ENCODE measurements around the gene EIF4E1B. TPM values are rescaled to one million over a fixed set of nuclear protein-coding genes. Genes with fewer than 3 reads are reported as not detected.

Gene EIF4E1B
- total RNA-seq, 1 donor from 2014 or later, result not detected

DNA sequence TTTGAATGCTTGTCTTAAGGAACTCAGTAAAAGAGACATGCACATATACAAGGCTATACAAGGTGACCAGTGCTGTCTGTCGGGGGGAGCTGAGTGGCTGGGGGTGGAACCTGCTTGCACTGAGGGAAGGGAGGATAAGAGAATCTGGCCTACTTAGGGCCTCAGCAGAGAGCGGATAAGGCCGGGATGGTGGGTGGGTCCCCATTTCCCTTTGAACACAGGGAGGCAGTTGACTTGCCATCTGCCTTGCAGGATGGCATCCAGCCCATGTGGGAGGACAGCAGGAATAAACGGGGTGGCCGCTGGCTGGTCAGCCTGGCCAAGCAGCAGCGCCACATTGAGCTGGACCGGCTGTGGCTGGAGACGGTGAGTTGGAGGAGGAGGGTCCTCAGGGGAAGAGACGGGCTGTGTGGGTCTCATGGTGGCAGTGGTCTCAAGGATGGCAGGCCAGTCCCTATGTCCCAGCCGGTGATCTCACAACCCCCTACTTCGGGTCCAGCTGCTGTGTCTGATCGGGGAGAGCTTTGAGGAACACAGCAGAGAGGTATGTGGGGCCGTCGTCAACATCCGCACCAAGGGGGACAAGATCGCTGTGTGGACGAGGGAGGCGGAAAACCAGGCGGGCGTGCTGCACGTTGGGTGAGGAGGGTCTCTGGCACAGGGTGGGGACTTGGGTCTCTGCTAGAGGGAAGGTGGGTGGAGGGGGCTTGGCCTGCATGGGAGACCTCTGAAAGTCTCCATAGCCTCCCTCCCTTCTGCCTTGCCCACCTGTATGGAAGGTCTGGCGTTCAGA lies 14.6 kb downstream of the EIF4E1B start:
- no peak for DNase-seq (ENCODE audit: low spot score)
- ATAC-seq, result no peak

DNA sequence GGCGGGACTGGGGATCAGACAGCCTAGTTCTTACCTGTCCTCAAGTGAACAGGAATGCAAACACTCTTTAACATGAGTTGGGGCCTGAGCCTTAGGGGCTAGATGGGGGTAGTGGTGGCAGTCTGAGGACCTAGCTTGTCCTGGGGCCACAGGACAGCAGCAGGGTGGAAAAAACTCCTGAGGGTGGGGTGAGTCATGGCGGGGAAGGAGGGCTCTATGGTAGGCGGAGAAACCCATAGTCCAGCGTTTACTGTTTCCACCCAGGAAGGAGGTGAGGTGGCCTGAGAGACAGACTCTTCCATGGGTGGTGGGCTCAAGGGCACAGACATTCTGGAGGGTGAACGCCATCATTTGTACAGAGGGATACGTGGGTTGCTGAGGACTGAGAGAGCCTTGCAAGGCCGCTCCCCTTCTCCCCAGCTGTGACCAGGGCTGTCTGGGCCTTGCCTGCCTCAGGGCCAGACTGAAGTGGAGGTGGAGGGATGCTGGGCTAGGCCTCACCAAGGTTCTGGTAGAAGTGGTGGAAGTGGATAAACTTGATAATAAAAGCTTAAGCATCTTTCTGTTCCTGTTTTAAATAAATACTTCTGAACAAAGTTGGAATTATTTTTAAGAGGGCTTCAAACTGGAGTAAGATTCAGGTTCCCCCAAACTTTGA lies 15.7 kb downstream of the EIF4E1B start:
- no peak for DNase-seq (ENCODE audit: low spot score)

DNA sequence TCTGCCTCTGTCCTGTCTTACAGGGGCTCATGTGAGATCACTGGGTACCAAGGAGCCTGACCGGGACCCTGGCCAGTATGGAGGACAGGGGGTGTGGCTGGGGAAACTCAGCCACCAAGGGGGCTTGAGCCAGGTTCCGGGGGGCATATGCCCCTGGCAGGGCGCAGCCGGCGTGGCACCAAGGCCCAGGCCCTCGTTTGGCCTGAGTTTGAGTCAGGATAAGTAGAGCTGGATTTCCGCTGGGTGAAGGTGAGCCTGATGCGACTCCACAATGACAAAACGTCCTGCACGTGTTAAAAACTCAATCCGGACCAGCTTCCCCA lies 16.2 kb downstream of the EIF4E1B start:
- no peak for DNase-seq (ENCODE audit: low spot score)
- no peak for ATAC-seq

More for the DNA sequence above, 15.7 kb downstream of the EIF4E1B start:
- ATAC-seq, result no peak

DNA sequence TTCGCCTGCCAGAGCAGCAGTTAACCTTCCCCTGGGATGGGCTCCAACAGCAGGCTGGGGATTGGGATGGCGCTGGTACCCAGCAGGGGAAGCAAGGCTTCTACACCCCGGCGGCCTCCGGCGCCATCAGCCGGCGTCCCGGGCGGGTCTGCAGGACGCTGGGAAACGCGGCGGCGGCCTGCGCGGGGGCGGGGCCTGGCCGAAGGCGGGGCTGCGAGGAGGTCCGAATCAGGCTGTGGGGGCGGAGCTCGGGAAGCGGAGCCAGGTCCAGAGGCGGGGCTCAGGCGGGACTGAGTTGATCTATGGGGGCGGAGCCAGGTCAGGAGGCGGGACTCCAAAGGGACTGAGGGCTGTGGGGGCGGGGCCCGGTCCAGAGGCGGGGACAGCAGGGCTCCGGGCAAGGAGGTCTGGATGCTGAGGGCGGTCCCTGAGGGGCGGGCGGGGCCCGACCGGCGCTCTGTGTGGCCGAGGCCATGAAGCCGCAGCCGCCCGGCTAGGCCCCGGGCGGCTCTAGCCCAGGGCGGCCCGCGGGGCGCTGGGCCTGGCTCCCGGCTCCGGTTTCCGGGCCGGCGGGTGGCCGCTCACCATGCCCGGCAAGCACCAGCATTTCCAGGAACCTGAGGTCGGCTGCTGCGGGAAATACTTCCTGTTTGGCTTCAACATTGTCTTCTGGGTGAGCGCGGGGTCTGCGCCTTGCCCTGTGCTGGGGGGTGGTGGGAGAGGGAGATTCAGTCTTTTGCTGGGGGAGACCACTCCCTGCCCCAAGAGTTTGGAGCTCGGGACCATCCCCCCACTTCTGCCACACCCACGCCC lies 16.8 kb downstream of the EIF4E1B start, which contains the start of gene TSPAN17:
TSS of gene TSPAN17 (plus strand) at position 455 of the 813 bp plus-strand sequence. CDS start at position 587, 132 bp downstream.
- peak; percentile 94 for ATAC-seq
- DNase-seq (ENCODE audit: low spot score), result peak; percentile 100

DNA sequence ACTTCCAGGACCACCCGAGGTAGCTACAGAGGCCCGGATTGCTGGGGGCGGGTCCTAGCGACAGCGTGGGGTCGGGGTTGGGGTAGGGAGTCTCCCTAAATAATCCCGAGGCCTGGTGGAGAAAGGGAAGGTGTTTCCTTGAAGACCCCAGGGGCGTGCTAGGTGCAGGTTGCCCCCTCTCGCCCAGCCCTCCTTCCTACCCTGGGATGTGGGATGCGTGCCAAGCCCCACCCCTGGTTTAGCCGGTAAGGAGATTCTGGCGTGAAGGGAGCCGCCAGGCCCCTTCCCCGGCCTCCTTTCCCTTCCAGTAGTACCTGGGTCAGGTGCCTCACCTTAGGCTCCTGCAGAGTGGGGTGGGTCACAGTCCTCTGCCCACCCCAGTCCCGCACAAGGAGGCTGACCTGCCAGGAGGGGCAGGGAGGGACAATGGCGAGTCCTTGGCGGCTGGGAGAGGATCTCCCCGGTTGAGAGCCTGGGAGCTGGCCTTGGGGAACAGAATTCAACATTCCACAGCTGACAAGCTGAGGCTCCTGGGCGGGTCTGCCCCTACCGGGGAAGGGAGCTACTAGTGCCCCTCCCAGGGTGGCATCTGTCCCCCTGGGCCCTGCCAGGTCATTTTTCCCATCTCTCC lies 17.5 kb downstream of the EIF4E1B start:
- peak; percentile 71 for DNase-seq (ENCODE audit: low spot score)
- ATAC-seq, result no peak

DNA sequence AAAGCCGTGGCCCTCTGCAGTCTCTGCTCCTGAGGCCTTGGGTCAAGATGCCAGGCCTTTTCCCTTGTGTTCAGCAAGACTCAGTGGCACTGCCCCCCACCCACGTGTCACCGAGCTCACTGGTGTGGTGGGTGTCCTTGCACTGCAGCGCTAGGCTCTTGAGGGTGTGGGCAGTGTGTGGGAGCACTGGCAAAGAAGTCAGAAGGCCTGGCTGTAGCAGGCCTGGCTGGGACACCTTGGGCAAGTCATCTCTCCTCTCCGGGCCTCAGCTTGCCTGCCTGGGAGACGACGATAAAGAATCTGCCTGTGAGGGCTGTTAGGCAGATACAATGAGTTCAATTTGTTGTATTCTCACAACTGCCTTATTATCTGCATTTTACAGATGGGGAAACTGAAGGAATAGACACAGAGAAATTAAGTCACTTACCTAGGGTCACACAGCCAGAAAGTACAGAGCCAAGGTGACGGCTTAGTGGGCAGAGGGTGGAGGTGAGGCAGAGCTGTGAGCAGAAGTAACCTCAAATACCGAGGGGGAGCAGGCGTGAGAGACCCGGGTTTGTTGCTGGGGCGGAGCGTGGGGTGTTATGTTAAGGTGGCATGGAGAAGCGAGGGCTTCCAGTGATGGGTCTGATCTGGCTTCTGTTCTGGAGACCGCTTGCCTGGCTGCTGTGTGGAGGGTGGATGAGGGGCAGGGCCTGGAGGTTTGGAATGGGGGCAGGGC lies 18.2 kb downstream of the EIF4E1B start:
- ATAC-seq, result no peak

DNA sequence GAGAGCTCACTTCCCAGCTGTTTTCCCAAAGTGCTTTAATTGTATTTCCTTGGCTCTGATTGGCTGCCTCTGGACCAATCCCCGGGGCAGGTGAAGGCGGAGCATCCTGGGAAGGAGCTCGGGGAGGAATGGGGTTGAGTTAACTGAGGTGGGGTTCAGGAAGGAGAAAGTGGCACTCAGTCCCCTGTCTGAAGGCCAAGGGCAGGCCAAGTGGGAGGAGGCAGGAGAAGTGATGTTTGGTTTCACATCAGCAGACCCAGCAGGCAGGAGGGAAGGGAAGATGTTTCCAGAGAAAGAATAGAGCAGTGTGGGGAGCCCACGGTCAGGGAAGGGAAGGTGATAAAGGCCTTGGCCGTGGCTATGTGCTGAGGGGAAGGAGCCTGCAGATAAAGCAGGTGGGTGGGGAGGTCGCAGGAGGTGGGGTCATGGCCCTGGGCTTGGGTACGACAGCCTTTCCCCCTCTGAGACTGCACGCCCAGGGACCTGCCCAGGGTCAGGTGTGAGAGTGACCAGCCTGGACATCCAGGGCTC lies 19.9 kb downstream of the EIF4E1B start:
- ATAC-seq (no peak), DNase-seq (ENCODE audit: low spot score) (no peak)

More for the DNA sequence above, 18.2 kb downstream of the EIF4E1B start:
- DNase-seq (ENCODE audit: low spot score), result no peak

DNA sequence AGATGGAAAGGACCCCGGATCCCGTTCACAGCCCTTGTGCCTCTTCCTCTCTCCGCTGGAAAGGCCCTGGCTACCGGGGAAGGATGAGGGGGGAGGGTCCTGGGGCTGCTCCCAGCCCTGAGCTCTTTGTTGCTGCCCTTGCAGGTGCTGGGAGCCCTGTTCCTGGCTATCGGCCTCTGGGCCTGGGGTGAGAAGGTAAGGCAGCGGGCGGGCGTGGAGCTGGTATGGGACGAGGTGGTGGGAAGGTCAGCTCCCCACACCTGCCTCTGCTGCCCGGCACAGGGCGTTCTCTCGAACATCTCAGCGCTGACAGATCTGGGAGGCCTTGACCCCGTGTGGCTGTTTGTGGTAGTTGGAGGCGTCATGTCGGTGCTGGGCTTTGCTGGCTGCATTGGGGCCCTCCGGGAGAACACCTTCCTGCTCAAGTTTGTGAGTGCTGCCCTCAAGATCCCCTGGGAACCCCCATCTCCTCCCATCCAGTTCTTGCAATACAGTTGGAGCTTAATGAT lies 21.1 kb downstream of the EIF4E1B start:
- DNase-seq (ENCODE audit: low spot score), result no peak
- no peak for ATAC-seq

DNA sequence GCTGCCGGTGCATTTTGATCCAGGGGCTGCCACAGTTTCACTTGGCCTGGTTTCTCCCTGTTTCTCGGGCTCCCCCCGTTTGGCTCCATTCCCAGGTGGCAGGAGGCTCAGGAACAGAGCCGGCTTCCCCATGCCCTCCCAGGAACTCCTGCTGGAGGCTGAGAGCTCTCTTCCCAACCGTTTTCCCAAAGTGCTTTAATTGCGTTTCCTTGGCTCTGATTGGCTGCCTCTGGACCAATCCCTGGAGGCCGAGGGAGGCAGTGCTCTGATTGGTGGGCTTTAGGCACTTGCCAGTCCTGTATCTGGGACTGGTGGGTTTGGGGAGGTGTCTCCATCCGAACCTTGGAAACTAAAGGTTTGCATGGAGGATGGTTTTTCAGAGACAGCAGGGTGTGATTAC lies 21.7 kb downstream of the EIF4E1B start:
- ATAC-seq (no peak), DNase-seq (ENCODE audit: low spot score) (no peak)

DNA sequence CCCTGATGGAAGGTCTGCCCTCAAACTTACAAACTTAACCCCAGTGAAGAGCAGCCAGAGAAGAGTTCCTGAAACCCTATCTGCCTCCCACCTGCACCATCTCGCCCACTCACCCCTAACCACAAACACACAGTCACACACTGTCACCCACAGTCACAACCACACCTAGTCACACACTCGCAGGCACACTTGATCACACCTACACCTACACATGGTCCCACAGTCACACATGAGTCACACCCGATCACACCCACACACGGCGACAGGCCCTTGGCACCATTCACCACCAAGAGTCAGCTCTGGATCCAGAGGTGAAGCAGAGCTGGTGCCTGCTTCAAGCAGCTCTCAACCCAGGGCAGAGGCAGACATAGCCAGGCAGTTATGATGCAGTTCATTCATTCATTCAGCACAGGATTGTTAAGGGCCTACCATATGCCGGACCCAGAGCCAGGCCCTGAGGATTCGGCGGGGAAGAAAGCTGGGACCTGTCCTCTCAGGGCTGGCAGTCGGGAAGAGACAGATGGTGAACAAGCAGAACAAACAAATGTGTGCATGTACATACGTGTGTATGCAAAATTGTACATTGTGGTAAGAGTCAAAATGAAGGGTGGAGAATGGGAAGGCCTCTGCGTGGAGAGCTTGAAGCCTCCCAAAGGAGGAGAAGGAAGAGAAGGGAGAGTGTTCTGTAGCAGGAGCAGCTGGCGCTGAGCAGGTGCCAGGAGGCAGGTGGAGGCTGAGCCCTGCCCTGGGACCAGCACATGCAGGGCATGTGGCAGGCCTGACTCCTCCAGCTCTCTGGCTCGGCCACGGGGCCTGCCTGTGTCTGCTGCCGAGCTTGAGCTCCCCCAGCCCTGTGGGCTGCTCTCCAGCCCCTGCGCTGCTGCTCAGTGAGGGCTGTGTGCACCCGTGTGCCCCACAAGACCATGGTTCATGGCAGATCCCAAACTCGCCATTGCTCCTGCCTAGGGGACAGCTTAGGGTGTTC lies 23.2 kb downstream of the EIF4E1B start:
- DNase-seq (ENCODE audit: low spot score), result no peak
- ATAC-seq, result no peak

DNA sequence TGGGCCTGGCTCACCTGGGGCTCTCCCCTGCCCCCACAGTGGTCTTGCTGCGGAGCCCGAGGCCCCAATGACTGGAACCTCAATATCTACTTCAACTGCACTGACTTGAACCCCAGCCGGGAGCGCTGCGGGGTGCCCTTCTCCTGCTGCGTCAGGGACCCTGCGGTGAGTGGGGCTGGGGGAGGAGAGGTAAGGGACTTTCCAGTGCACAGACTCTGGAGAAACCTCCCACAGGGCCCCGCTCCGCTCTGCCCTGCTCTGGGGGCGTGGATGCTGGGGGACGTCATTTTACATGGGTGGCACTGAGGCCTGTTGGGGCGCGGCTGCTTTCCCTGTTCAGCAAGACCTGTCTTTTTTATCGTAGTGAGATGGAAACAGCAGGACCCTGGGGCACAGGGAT lies 24.4 kb downstream of the EIF4E1B start:
- DNase-seq (ENCODE audit: low spot score), result no peak
- ATAC-seq, result no peak

DNA sequence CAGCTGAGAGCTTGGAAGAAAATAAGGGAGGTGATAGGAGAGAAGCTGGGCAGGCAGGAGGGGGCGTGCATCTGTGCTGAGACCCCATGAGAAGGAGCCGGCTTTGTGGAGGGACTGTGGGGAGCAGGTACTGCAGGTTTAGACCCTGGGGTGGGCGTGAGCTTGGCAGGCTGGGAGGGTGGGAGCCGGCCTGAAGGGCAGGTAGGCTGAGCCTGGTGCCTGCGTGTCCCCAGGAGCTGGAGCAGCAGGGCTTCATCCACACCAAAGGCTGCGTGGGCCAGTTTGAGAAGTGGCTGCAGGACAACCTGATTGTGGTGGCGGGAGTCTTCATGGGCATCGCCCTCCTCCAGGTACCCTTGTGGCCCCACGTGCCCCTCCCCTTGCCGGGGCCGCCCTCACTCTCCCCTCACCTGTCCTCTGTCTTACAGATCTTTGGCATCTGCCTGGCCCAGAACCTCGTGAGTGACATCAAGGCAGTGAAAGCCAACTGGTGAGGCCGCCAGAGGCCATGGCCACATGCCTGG lies 26.1 kb downstream of the EIF4E1B start:
- DNase-seq (ENCODE audit: low spot score) (no peak), ATAC-seq (no peak)

DNA sequence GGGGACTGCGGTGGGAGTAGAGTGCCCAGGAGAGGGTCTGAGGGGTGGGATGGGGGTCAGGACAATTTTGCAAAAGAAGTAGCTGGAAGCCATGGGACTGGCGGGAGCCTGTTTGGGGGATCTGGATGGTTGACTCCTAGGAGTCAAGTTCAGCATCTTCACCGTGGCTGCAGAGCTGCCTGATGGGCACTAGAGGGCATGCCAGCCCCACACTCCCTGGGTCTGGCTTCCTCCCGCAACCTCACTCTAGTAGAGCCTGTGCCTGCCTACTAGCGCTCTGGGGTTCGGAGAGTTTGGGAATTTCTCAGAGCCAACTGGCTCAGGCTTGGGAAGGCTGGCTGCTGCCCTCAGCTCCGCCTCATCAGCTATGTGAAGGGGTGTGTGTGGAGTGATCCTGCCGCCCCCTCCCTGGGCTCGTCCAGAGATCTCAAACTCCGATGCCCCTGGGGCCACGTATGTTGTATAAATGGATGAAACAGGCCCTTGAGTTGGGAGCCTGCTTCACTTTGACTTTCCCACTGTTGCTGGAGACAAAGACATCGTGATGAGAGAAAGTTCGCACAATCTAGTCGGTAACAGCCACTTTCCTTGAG lies 27.6 kb downstream of the EIF4E1B start:
- peak; percentile 87 for ATAC-seq

DNA sequence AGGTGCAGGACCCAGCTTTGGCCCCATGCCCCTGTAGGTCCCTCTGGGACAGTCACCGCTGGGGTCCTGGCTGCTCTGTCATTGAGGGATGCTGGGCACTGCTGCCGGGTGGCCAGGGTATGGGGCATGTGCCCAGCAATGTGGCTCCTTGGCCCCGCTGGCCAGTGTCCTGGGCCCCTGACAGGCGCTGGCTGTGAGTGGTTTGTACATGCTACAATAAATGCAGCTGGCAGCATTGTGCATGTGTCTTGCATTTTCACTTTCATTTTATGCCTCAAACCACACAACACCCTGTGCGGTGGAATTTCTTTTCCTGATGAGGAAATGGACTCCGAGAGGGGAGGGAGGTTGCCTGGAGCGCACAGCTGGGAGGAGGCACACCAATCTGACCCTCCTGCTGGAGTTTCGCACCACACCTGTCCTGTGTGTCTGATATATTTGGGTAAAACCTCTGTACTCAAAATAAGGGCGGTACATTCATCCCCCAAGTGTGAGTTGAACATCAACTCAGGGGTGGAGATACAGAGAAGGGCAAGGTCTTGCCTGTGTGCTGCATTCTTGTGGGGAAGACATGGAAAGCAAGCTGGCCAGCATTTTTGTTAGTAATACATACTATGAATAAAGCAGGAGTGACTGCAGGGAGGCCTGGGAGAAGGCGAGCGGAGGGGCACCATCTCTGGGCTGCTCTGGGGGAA lies 28.5 kb downstream of the EIF4E1B start:
- peak; percentile 65 for ATAC-seq
- no peak for DNase-seq (ENCODE audit: low spot score)

More for the DNA sequence above, 27.6 kb downstream of the EIF4E1B start:
- peak; percentile 68 for DNase-seq (ENCODE audit: low spot score)

DNA sequence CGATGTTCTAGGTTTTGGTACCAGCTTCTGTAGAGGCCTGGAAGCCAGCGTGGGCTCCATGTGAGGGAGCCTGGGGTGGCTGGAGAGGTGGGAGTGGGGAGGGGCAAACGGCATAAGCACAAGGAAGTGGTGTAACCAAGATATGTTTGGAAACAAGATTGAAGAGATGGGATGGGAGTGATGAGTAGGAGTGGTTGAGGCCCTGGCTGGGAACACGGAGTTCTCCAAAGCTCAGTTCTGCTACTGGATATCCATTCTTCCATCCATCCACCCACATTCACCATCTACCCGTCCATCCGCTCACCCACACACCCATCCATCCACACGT lies 29.0 kb downstream of the EIF4E1B start:
- ATAC-seq (no peak), DNase-seq (ENCODE audit: low spot score) (no peak)

DNA sequence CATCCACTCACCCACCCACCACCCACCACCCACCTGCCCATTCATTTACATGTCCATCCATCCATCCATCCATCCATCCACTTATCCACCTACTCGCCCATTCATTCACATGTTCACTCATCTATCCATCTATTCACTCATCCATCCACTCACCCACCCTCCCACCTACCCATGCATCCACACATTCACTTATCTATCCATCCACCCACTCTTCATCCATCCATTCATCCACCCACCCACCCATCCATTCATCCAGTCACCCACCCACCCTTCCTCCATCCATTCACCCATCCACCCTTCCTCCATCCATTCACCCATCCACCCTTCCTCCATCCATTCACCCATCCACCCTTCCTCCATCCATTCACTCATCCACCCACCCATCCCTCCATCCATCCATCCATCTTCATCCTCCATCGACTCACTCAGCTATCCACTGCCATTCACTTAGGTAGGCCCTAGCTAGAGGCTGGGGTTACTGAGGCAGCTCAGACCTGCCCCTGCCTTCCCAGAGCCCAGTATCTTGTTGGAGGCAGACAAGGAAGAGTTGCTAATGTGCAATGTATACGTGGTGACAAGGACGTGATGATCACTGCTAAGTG lies 29.5 kb downstream of the EIF4E1B start:
- no peak for ATAC-seq
- no peak for DNase-seq (ENCODE audit: low spot score)

DNA sequence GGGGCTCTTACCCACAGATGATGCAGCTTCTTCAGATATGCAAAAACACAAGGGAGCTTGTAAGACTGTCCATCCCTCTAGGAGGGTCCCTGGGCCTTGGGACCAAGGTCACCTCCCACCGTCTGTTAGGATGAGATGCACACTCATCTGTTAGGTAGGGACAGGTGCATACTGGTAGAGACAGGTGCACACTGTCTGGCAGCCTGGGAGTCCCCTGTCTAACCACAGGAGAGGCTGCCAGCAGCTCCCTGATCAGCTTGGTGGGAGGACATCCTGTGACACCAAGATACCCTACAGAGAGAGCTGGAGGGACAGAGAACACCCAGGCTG lies 30.0 kb downstream of the EIF4E1B start:
- DNase-seq (ENCODE audit: low spot score) (no peak), ATAC-seq (no peak)
